ENCODE results near the gene FRMPD4. TPM values are rescaled to one million over a fixed set of nuclear protein-coding genes. Genes with fewer than 3 reads are reported as not detected.

Gene FRMPD4
- total and polyA plus RNA-seq, 2 experiments from 2014 or later = 0.19 to 0.80 TPM

- DNase-seq (ENCODE audit: low spot score) = no peak
- H3K27ac ChIP-seq (ENCODE audit: low read depth) = no peak overlapping the region
- H3K79me2 ChIP-seq (replicated peaks; ENCODE audit: insufficient read depth) = no peaks in the 10 kb centered on the region
- H3K4me3 ChIP-seq = no peak overlapping the region
- H3K36me3 Mint-ChIP-seq (ENCODE audit: low read depth) = no peaks in the 10 kb centered on the region
- no peak overlapping the region for H3K27ac Mint-ChIP-seq
- H3K4me1 Mint-ChIP-seq = peaks cover 15% of the 10 kb centered on the region
- no peak overlapping the region for H2AFZ ChIP-seq
- TF ChIP-seq NANOG (IDR thresholded peaks at IDR 0.05; ENCODE audit: borderline replicate concordance) = no peak
- no peak for TF ChIP-seq ETS1 (IDR thresholded peaks at IDR 0.05)
- no peak for TF ChIP-seq ZNF114 (CRISPR knock-in tag; IDR thresholded peaks at IDR 0.05)
- TF ChIP-seq CTCF (conservative IDR thresholded peaks at IDR 0.05; ENCODE audit: low read depth in 2 of 2) = no peak
- TF ChIP-seq CREB1 (CRISPR knock-in tag; IDR thresholded peaks at IDR 0.05; ENCODE audit: low read depth) = no peak
- TF ChIP-seq POLR2AphosphoS5 (IDR thresholded peaks at IDR 0.05; ENCODE audit: low read depth) = no peak
- TF ChIP-seq JUNB (IDR thresholded peaks at IDR 0.05; ENCODE audit: unreplicated experiment) = no peak
- no peak for TF ChIP-seq REST (IDR thresholded peaks at IDR 0.05; ENCODE audit: unreplicated experiment)
- TF ChIP-seq ZNF462 (CRISPR knock-in tag; IDR thresholded peaks at IDR 0.05) = no peak
- no peak for TF ChIP-seq EZH2phosphoT487 (IDR thresholded peaks at IDR 0.05; ENCODE audit: unreplicated experiment)
- no peak for TF ChIP-seq EZH2 (IDR thresholded peaks at IDR 0.05; ENCODE audit: low read depth, unreplicated experiment)
- no peak for TF ChIP-seq STAT1 (IDR thresholded peaks at IDR 0.05; ENCODE audit: unreplicated experiment)
- no peak for TF ChIP-seq ZNF331 (CRISPR knock-in tag; IDR thresholded peaks at IDR 0.05; ENCODE audit: low read depth)
- no peaks in the 10 kb centered on the region for H3K9me2 ChIP-seq (ENCODE audit: insufficient read depth)
- H3K27me3 Mint-ChIP-seq (ENCODE audit: insufficient read depth, low read depth, poor library complexity) = no peaks in the 10 kb centered on the region
- H3K27me3 ChIP-seq (ENCODE audit: insufficient read depth) = no peaks in the 10 kb centered on the region
- H3F3A ChIP-seq (replicated peaks; ENCODE audit: low read depth) = no peaks in the 10 kb centered on the region
- ATAC-seq = no peak
- H4K20me1 ChIP-seq (replicated peaks; ENCODE audit: insufficient read depth) = no peaks in the 10 kb centered on the region
- no peaks in the 10 kb centered on the region for H3K4me1 ChIP-seq (ENCODE audit: insufficient read depth)
- no peaks in the 10 kb centered on the region for H3K9me3 Mint-ChIP-seq
- no peak overlapping the region for H3K4me3 Mint-ChIP-seq
- no peaks in the 10 kb centered on the region for H3K36me3 ChIP-seq (ENCODE audit: insufficient read depth)
- no peak overlapping the region for H3K4me2 ChIP-seq
Measured at GRCh38 chrX:12292996-12293765, 154.9 kb downstream of the FRMPD4 start.

Data from GM23338 (cell line).